ENCODE measurements around the gene CACNG8.

DNA sequence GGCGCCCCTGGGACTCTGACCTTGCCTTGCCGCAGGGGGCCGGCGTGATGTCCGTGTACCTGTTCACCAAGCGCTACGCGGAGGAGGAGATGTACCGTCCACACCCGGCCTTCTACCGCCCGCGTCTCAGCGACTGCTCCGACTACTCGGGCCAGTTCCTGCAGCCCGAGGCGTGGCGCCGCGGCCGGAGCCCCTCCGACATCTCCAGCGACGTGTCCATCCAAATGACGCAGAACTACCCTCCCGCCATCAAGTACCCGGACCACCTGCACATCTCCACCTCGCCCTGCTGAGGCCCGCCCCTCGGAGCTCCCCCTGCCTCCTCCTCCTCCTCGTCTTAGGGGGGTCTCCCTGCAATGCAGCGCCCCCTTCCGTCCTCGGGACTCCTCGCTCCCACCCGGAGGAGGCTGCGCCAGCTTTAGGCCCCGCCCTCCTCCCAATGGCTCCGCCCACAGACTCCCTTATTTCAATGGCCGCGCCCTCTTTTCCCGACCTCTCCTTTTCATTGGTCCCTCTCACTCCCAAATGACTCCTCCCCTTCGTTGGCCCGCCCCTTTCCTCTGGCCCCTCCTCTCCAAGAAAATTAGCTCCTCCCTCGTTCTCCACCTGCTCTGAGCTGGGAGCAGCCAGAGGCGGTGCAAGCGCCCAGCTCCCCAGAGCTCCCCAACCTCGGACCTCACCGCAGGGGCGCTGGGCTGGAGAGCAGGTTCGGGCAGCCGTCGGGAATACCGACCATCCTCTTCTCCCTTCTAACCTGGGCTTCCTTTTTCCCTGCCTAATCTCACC is 20.5 kb upstream of the CACNG8 start:
- no peak for TF ChIP-seq POLR2A (IDR thresholded peaks at IDR 0.05)
- TF ChIP-seq, protein P1, sequence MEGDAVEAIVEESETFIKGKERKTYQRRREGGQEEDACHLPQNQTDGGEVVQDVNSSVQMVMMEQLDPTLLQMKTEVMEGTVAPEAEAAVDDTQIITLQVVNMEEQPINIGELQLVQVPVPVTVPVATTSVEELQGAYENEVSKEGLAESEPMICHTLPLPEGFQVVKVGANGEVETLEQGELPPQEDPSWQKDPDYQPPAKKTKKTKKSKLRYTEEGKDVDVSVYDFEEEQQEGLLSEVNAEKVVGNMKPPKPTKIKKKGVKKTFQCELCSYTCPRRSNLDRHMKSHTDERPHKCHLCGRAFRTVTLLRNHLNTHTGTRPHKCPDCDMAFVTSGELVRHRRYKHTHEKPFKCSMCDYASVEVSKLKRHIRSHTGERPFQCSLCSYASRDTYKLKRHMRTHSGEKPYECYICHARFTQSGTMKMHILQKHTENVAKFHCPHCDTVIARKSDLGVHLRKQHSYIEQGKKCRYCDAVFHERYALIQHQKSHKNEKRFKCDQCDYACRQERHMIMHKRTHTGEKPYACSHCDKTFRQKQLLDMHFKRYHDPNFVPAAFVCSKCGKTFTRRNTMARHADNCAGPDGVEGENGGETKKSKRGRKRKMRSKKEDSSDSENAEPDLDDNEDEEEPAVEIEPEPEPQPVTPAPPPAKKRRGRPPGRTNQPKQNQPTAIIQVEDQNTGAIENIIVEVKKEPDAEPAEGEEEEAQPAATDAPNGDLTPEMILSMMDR (IDR thresholded peaks at IDR 0.05) = no peak

Data from ovary (tissue), 3 donors.